Stimulated activated CD4-positive, alpha-beta T cell treated with anti-CD3 and anti-CD28 coated beads, TNF-alpha, amount 100 ng/mL, for 24 hours (primary cell): Measurements from ENCODE around the gene APOB.
"Not testable (repeated sequence)": the region's sequence is repeated elsewhere in the genome, so short reads cannot be mapped to it uniquely, and the experiment has no call there.

Source experiments
- DNase-seq, 3 experiments: peaks; one replicate each; pipeline ENCODE4 v3.0.0-alpha.2; 2020; ENCODE audit warnings: low read depth in 3 of 3

The APOB gene

DNA sequence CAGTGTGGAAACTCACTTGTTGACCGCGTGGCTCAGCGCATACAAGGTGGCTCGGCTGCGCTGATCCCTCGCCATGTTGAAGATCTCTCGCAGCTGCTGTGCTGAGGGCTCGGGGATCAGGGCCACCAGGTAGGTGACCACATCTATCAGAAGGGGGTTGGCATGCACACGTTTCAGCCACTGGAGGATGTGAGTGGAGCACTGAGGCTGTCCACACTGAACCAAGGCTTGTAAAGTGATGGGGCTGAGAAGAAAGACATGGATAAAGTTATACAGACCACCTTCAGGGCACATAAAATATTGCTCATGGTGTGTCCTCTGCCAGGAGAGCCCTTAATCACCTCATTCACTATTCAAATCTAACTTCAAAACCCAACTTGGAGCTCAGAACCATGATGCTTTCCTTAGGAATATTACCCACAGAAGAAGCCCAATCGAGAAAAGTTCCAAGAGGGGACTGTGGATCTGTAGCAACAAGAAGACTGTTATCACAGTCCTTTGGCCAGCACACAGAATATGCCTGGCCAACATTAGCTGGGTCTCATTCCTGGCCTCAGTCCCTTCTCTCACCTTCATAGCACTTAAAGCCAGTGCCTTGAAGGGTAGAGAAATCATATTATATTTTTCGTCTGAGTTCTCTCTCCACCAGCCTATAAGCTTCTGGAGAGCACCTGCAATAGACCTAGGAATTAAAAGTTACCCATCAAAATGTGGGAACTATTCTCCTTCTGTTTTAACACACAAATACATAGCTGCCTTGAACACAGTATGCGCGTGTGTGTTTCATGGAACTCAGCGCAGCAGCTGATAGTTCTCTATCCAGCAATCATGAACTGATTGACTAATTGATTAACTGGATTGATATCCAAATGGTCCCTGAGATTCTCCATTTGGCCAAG is 11.3 kb downstream of the APOB start:
- DNase-seq = no peak

DNA sequence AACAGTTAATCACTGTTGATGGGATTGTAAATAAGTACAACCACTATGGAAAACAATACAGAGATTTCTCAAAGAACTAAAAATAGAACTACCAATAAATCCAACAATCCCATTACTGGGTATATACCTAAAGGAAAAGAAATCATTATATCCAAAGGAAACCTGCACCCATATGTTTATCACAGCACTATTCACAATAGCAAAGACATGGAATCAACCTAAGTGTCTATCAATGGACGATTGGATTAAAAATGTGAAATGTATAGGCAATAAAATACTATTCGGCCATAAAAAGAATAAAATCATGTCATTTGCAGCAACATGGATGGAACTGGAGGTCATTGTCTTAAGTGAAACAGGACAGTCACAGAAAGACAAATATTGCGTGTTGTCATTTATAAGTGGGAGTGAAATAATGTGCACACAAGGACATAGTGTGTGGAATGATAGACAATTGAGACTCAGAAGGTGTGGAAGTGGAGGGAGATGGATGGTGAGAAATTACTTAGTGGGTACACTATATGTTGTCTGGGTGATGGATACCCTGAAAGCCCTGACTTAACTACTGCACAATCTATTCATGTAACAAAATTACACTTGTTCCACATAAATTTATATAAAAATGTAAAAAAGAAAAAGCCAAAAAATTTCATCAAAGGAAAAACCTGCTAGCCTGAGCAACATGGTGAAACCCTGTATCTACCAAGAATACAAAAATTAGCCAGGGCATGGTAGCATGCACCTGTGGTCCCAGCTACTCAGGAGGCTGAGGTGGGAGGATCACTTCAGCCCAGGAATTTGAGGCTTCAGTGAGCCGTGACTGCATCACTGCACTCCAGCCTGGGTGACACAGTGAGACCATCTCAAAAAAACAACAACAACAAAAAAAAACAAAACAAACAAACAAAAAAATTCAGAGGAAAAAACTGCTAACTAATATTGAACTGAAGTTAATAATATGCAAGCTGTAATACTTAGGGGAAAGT is 12.6 kb downstream of the APOB start:
- DNase-seq = no peak

DNA sequence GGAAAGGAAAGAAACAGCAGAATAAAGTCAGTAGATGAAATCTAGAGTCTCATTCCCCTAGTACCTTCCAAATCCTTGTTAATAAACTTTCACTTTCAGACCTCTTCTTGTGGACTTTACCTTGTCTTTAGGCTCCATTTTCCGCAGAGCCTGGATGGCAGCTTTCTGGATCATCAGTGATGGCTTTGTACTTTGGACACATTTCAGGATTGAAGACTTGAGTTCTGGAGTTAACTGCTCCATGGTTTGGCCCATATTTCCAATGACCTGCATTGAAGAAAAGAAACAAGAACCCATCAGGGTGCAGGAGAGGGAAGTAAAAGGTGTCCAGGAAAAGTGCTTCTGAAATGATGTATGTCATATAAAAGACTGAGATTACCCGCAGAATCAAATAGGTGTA is 14.4 kb downstream of the APOB start:
- DNase-seq = no peak

DNA sequence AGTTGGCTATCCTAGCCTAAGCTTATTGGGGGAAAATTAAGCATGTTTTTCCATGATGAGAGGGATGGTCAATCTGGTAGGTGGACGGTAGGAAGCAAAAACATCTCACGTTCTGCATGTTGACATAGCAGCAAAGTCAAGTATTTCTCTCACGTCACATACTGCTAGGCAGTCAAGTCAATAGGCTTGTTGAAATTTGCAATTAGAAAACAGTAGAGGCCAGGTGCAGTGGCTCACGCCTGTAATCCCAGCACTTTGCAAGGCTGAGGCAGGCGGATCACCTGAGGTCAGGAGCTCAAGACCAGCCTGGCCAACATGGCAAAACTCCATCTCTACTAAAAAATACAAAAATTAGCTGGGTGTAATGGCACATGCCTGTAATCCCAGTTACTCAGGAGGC is 14.9 kb downstream of the APOB start:
- not testable (repeated sequence) for DNase-seq

DNA sequence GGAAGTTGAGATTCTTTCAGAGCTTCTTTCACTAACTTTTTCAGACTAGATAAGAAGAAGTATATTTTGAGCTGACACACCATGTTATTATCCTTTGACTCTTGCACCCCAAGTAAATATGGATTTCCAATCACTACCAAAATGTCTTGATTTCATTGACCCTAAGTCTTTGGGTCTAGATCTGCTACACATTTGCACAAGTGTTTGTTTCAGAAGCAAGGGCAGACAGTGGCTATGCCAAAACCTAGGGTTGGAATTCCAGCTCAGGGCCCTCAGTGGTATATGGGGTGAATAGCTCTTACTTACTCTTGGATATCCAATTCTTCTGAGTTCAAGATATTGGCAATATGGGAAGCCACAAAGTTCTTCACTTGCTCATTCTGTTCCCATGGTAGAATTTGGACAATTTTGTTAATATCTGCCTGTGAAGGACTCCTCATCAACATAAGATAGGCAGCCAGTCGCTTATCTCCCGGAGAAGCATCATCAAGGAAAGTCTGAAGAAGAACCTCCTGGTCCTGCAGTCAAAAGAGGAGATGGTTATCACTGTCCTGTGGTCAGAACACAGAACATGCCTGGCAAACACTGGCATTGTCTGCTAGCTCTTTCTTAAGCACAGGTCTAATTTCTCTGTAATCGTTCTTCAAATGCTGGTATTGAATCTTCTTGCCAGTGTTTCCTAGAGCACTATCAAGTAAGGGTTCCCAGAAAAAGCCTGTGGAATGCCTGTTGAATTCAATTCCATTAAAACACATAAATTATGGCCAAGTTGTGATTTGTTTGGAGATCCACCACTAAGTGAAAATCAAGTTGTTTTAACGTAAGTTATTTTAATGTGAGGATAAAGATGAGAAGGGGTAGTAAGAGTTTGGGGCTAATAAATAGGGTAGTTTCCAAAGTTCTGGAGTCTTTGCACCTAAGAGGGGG is 15.6 kb downstream of the APOB start:
- no peak for DNase-seq

DNA sequence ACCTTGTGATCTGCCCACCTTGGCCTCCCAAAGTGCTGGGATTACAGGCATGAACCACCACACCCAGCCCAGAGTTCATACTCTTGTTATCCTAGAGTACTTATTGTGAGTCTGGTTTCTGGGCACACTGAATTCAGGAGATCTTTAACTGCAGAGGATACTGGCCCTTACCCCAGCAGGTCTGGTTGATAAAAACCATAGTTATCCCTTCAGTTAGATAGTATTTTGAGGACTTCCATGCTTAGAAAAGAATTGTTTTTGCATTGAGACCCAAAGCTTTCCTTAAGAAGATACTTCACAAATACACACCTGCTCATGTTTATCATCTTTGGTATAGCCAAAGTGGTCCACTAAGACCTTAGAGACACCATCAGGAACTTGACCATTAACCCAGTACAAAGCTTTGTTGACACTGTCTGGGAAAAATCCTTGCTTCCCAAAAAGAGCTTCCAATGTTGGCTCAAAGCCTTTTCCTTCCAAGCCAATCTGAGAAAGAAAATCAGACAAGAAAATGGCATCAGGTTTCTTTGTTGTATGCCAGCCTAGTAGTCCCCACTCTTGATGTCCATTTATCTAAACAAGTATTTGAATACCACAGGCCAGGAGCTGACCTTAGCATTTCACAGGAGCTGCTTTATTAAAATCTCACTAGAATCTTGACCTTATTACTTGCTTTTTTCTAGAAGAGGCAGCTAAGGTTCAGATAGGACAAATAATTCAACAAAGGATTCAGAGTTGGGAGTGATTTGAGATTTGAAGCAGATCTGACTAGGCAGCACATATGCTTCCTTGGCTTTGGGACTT is 17.2 kb downstream of the APOB start:
- no peak for DNase-seq

DNA sequence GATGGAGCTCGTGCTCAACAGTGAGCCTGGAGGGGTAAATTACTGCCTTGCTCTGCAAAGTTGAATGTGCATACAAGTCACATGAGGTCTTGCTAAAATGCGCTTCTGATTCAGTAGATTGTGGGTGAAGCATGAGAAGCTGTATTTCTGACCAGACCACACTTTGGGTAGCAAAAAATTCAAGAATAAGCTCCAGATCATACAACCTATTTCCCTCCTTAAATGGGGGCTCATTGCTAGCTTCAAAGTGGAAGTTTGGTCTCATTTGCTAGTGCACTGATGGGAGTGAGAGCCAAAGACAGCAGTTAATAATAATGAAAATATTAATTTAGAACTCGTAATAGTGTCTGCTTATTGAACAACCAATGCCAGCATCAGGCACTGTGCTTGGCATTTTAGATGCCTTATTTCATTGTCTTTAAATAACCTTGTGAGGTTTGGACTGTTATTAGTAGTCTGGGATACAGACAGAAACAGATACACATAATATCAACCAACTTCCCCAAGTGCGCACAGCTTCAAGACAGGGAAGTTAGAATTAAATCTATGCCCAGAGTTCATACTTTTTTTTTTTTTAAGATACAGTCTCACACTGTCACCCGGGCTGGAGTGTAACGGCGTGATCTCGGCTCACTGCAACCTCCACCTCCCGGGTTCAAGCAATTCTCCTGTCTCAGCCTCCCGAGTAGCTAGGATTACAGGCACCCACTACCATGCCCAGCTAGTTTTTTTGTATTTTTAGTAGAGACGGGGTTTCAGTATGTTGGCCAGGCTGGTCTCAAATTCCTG is 18.0 kb downstream of the APOB start:
- DNase-seq = no peak

DNA sequence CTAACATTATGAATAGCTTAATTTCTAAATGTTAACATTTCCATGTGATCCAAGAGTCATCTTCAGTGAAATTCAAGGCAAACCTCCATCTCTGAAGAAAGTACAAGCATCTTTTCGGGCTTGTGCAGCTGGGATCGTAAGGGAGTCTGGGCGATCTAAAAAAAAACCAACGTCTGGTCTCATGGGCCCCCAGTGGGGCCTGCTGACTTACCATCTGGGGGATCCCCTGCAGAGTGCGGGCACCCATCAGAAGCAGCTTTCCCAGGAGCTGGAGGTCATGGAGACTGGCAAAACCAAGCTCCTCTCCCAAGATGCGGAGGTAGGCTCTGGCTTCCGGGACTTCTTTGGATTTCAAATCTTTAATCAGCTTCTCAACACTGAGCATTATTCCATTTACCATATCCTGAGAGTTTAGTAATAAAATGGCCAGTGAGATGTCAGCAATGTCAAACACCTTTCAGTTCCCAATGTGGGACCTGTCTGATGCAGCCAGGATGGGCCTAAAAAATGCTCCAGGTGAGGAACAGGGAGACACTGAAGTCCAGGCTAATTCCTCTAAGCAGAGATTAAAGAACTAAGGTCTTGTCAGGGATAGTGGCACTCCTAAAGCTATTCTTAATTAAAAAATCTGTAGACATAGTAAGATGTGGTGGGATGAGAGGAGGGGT is 19.0 kb downstream of the APOB start:
- DNase-seq = no peak

DNA sequence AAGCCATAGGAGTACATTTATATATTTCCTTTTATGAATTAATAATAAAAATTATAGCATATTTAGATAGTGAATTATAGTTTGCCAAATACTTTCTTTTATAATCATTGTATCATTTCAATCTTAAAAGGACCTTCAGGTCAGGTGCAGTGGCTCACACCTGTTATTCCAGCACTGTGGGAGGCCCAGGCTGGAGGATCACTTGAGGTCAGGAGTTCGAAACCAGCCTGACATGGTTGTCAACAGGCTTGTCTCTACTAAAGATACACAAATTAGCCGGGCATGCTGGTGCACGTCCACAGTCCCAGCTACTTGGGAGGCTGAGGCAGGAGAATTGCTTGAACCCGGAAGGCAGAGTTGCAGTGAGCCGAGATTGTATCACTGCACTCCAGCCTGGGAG is 19.7 kb downstream of the APOB start:
- DNase-seq = no peak

DNA sequence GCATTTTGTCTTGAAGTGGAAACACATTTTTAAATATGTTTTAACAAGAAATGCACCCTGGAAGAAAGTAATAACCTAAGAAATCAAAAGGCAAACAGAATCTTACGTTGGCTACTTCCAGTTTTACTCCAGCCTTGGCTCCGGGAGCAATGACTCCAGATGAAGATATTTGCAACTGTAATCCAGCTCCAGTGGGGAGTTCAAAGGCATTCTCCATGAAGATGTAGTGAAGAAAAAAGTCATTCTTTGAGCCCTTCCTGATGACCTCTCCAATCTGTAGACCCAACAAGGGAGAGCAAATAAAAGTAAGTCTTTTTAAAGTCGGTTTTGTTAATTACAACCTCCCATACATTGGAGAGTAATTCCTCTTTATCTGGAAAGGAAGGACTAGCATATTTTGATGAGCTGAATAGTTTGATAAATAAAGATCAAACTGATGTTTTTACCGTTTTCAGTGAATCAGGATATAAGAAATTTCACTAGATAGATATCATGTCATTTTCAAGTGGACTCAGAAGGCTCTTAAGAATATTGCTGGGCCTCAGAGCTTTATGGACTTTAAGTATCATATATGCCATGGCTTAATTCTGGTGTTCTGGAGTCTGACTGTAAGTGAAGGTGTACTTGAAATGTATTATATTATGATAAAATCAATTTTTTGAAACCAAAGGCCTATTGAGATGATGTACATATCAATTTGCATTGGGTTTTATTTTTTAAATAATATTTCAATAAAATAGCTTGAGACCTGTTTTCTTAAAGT is 20.3 kb downstream of the APOB start:
- no peak for DNase-seq

DNA sequence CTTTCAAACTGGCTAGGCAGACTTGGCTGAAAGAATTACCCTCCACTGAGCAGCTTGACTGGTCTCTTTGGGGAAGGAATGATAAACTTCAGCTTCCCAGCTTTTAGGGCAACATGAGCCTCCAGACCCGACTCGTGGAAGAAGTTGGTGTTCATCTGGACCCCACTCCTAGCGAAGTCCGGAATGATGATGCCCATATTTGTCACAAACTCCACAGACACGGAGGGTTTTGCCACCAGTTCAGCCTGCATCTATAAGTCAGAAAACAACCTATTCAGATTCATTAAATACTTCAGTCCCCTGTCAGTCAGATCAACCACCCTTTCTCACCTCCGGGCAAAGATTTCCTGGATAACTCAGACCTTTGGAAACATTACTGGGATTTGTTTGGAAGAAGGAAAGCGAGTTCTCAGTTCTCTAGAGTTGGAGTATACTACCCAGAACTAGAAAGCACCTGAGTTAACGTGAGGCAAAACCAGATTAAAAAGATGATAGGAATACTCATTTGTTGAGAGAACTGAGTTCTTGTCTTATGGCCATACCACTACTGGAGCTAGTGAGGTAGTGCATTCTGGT is 21.0 kb downstream of the APOB start:
- DNase-seq = no peak

DNA sequence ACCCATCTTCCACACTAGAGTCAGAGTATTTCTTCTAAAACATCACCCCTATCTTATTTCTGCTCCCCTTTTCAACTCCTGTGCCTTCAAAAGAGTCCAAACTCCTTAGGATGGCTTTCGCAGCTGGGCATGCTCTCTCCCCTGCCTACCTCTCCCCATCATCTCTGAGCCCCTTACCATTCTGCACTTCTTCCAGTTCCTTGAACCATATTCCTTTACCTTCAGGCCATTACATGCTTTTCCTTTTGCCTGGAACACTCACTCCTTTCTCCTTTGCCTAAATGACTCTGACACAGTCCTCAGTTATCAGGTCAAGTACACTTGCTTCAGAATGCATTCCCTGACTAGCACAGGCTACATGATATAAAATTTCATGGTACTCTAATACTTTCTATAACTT is 22.4 kb downstream of the APOB start:
- no peak for DNase-seq

DNA sequence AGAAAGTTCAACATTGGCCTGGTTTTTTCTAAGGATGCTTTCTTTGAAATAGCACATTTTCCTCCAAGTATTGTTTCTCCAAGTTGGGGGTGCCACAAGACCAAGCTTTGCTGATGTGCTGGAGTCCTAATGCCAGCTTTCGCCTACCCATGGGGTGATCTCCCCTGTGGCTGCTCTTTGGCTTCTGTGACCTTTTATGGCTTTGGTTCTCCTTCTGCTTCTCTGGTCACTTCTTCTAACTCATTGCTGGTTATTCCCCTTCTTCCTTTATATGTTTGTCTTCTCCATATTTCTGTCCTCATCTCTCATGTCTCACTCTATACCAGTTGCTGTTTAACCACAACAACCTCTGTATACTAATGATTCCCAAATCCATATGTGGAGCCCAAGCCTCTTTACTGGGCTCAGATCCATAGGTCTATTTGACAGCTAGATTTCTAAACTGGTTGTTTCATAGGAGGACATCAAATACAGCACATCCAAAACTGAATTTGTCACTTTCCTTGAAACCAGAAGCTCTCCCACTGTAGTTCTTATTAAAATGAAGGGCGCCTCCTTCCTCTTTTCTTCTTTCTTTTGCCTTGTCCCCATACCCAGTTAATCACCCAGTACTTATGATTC is 23.1 kb downstream of the APOB start:
- DNase-seq = no peak

DNA sequence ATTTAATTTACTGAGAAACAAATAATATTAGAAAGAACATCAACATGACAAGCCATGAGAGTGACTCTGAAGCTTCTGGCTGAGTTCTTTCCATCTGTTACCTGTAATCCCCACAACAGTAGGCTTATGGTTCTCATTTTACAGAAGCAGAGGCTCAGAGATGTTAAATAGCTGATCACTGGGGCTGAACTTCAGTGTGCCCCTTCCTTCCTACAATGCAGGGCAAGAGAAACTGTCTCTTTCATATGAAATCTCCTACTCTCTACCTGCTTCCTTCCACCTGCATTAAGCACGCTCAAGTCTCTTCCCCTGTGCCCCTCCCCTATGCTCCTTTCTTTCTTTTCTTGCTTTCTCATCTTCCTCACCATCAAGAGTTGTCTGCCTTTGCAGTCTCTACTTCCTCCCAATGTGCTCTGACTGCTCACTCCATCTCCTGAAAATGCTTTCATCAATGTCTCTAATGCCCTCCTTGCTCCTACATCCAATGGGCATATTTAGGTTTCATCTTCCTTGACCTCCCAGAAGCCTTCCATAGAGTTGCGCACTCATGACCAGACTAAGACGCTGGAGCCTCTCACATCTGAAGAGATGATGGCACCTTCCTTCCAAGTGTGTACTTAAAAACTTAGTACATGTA is 23.7 kb downstream of the APOB start:
- DNase-seq = no peak

DNA sequence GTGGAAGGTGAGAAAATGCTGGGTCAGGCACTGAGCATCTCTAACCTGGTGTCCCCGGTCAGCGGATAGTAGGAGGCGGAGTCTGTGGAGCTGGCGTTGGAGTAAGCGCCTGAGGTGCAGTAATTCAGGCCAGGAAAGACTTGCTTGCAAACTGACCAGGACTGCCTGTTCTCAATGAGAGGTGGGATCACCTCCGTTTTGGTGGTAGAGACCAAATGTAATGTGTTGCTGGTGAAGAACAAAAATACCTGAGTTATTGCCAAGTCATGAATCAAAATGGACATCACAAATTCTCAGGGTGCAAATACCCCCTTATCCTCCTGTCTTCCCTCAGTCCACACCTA is 24.2 kb downstream of the APOB start:
- no peak for DNase-seq

DNA sequence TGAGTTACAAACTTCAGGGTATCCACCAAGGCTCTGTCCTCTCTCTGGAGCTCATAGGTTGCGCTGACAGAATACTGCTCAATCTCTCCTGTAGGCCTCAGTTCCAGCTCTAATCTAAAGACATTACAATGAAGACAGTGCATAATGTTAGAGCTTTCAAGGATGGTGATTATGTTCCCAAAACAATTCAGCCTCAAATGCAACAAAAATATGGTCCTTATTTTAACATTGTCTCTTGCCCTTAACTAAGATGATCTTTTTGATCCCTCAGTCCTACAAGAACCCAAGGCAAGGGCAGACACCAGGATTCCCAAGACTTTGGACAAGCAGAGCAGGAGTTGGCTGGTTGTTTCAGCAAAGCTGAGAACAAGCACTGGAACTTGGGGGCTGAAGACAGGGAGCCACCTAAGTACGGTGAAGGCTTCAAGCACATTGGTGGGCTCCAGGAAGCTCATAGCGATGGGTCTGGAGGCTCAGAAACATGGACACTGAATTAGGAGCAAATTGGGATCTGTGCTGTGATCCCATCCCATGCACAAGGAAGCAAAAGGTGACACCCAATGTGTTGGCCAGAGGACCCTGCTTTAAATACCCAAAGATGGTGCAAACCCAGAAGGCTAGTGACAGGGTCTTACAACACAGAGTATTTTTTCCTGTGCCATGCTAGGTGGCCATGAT is 24.7 kb downstream of the APOB start:
- no peak for DNase-seq

DNA sequence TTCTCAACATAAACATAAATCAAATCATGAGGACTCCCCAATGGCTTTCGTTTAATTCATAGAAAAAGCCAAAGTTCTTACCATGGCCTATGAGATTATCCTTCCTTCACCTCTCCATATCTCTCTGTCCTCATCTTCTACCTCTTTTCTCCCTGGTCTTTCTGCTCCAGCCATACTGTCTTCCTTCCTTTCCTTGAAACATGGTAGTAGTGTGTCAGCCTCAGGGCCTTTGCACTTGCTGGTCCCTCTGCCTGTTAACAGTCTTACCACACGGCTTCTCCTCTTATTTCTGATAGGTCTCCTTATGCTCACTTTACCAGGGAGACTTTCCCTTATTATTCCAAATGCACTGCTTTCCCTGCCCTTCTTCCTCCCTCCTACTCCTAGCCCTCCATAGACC is 25.6 kb downstream of the APOB start:
- no peak for DNase-seq
